NCI-H1694 treated with DMSO at 0.1 percent for 48 hours (cell line): ENCODE results near the gene VTI1A.

ENCODE experiments used
- DNase-seq: peaks from one replicate; lab custom pipeline; 2025; lab: John Stamatoyannopoulos, UW

The VTI1A gene

DNA sequence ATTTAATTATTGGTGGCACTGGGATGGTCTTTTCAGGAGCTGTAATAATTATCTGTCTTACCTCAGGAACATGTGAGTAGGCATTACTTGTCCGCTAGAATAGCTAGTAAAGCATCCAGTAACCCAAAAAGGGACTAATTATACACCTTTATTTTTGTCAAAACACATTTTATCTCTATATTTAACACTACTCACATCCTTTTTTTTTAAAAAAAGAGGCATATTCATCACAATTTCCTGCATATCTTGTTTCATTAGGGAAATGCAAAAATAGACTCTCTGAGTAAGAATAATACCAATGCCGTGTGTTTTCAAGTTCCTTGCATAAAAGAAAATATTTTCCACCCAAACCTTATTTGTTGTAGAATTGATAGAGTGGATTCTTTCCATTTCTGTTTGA lies 99.5 kb downstream of the VTI1A start:
- DNase-seq, result no peak

DNA sequence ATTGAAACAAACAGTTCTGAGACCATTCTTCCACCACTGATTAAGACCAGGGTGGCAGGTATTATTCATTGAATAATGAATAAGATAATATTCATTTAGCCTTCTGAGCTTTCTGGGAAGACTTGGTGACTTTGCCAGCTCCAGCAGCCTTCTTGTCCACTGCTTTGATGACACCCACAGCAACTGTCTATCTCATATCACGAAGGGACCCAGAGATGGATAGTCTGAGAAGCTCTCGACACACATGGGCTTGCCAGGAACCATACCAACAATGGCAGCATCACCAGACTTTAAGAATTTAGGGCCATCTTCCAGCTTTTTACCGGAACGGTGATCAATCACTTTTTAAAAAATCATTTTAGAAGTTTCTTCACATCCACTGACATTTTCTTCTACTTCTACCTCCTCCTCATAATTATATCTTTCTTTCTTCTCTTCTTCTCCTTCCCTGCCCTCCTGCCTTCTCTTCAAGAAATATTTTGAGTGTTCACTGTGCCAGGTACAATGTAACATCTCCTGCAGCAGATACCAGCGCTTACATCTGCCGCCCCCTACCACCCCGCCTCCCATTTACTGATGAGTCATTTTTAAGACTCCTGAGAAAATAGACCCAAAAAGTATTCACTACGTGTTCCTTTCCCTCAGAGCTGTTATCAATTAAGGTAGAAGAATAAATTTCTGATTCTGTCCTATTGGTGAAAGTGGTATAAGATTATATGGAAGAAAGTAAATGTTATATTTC lies 101.7 kb downstream of the VTI1A start:
- DNase-seq, result no peak

DNA sequence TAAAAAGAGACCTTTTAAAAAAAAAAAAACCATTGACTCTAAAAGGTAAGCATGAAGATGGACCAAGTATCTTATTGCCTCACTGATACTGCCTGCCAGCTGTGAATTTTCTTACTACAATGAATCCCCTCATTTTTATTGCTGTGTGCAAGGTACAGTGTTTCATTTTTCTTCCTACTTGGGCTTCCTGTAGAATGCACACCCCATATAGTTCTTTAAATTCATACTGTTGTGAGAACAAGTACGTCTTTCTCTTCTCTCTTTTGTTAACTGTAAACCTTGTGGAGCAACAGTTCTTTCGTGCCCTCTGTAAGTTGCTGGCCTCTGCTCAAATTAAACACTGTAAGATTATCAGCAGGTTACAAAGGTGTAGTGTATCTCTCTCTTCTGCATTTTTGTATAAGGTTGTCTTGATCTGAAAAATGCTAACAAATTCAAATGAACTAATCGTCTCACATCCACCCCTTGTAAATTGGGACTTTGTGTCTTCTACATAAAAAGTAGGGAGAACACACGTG lies 105.6 kb downstream of the VTI1A start:
- no peak for DNase-seq

- no peak for DNase-seq
Measured at GRCh38 chr10:112553315-112553714, 106.3 kb downstream of the VTI1A start.

DNA sequence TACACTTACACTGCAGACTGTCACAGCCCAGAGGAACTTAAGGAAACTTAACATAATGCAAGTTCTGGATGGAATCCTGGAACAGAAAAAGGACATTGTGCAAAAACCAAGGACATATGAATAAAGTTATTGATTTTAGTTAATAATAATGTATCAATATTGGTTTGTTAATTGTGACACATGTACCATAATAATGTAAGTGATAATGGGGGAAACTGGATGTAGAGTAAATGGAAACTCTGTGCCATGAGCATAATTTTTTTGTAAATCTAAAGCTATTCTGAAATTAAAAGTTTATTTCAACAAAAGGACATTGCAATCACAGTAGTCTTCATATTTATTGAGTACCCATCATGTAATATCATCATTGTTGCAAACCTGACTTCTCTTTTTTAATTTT lies 107.2 kb downstream of the VTI1A start:
- DNase-seq, result no peak

DNA sequence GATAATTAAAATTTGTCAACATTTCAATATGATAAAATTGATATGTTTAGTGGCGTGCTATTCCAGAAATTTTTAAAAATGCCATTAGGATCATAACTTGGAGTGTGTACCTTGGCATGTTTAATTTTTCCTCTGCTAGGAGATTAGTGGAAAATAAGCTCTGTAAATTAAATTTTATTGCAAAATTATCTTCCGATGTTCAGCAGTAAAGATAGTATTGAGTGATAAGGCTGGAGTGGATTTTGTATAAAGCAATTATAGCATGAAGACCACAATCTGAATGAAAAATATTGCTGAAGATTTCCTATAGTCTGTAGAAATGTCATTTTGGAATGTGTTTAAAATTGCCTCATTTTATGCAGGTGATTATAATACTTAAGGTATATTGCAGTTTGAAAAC lies 110.2 kb downstream of the VTI1A start:
- DNase-seq, result no peak

- no peak for DNase-seq
Measured at GRCh38 chr10:112558476-112559142, 111.6 kb downstream of the VTI1A start.

DNA sequence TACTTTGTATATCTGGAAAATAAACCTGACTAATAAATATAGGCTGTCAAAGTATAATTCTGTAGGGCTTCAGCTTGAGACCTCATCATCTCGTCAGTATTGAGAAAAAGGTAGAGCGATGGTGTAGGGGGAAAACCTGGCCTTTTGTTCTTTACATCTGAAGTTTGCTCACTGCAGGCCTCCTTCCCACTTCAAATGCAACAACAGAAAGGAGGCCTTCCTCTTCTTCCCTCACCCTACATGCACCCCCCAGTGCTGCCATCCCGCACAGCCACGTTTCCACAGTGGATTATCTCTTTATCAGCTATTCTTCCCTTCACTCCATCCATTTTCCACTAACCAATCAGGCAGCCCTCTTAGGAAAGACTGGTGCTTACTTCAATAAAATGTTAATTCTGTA lies 112.3 kb downstream of the VTI1A start:
- DNase-seq, result no peak

DNA sequence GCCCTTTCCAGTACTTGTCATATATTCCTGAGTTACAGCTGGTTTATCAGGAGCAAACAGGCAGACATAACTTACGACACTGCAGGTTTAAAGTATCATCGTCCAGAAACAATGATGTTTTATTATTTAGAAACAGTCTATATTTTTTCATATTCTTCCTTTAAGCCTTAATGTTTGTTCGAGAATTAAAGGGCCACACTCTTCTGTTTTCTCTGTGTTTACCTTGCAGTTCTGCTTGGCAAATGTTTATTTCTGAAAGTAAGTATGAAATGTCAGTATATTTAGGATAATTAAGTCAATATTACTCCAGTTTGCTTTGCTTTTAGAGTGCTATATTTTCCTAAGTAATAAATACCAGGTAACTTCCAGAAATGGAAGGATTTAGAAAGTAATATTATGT lies 115.1 kb downstream of the VTI1A start:
- no peak for DNase-seq

- DNase-seq, result no peak
Measured at GRCh38 chr10:112562809-112563663, 116.0 kb downstream of the VTI1A start.

DNA sequence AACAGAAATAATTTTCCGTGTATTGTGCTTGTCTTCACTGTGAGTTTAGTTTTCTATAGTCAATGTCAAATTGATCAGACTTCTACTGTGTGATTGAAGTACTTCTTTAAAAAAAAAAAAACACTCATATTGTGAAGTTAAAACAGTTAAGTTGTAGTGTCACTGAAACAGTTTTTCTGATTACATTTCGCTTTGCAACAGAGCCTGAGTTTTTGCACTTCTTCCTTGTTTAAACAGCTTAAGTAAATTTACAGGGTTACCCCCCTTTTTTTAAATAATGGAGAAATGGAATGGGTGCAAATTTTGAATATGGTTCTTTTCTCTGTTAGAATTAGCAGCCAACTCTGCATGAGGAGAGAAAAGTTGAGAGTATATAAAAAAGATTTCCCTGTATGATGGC lies 117.3 kb downstream of the VTI1A start:
- DNase-seq, result no peak

GRCh38 chr10:112565434-112566053 lies 118.5 kb downstream of the VTI1A start:
- peak; percentile 43 for DNase-seq

- no peak for DNase-seq
Measured at GRCh38 chr10:112570585-112570984, 123.6 kb downstream of the VTI1A start.

DNA sequence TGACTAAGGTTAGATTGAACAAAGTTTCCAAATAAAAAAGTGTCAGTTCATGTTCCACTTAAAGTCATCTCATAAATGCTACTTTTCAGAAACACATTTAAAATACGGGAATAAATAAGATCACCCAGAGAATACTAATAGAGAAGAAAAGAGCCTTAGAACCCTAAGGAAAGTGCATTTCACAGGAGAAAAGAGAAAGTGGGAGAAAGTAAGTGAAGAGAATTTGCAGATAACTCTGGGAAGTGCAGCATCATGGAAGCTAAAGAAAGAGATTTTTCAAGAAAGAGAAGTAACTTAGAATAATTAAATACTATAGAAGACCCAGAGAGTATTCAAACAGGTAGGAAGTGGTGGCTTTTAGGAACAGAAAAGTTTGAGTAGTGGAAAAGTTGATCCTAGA lies 132.6 kb downstream of the VTI1A start:
- no peak for DNase-seq

GRCh38 chr10:112580267-112580666 lies 133.3 kb downstream of the VTI1A start:
- DNase-seq, result no peak

DNA sequence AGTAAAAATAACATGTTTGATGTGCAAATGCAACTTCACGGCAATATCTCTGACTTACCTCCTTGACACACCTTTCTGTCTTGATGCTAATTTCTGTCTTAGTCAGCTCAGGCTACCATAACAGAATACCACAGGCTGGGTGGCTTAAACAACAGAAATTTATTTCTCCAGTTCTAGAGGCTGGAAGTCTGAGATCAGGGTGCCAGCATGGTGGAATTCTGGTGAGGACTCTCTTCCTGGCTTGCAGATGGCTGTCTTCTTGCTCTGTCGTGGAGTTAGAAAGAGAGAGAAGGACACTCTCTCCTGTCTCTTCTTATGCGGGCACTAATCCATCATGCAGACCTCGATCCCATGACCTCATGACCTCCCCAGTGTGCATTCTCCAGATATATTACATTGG lies 134.9 kb downstream of the VTI1A start:
- no peak for DNase-seq

- no peak for DNase-seq
Measured at GRCh38 chr10:112583236-112583939, 136.4 kb downstream of the VTI1A start.

- DNase-seq, result no peak
Measured at GRCh38 chr10:112584276-112584675, 137.3 kb downstream of the VTI1A start.

GRCh38 chr10:112585126-112585525 lies 138.1 kb downstream of the VTI1A start:
- no peak for DNase-seq

GRCh38 chr10:112585960-112586359 lies 138.9 kb downstream of the VTI1A start:
- DNase-seq, result no peak

DNA sequence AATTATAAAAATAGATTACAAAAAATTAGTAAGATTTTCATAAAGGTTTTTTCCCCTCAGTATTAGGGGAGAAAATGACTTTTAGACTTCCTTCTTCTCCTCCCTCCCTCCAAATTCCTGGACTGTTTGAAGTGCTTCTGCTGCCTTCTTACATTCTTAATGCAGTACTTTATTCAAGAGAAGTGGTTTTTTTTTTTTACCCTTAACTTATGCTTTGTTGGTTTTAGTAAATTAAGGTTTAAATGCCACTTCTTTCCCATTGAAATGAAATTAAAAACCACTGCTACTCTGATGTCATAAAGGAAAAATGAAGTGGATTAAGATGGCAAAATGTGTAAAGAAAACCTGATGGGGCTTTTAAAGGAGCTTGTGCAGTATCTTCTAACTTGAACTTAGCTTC lies 140.7 kb downstream of the VTI1A start:
- no peak for DNase-seq
